ENCODE data around the gene ATP5IF1.

The ATP5IF1 gene

DNA sequence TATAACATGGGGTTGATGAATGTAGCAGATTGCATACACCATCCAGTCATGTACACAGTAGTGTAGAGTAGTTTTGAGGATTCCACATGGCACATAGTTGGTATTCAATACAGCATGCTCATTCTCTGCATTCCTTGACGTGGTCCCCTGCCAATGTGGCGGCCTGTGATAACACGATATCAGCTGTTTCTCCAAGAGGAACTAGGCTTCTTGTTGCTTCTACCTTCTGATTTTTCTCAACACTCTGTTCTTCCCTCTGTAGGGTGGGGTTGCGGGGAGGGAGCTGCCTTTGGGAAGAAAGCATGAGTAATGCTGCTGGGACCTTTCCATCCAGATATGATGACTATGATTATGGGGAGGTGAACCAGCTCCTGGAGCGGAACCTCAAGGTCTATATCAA, 42.8 kb downstream of the ATP5IF1 start:
- Histone ChIP-seq H3K27me3 (ENCODE audit: insufficient read depth, low read length) (no peaks in the 10 kb centered on the region), H3K9me3 (ENCODE audit: insufficient read depth, low read depth, low read length) (no peaks in the 10 kb centered on the region), H3K4me1 (ENCODE audit: insufficient read depth, low read length) (no peaks in the 10 kb centered on the region), H3K27ac (ENCODE audit: low read length) (no peak overlapping the region), H3K9ac (ENCODE audit: low read depth, low read length) (no peak overlapping the region), H3K36me3 (ENCODE audit: insufficient read depth, low read depth, low read length) (peaks cover 74% of the 10 kb centered on the region), H3K4me3 (ENCODE audit: low read length) (no peak overlapping the region)

DNA sequence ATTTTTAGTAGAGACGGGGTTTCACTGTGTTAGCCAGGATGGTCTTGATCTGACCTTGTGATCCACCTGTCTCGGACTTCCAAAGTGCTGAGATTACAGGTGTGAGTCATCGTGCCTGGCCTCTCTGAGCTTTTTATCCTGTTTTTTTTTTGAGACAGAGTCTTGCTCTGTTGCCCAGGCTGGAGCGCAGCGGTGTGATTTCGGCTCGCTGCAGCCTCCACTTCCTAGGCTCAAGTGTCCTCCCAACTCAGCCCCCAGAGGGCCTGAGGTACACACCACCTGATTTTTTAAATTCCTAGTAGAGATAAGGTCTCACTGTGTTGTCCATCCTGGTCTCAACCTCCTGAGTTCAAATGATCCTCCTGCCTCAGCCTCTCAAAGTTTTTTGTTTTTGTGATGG, 43.8 kb downstream of the ATP5IF1 start:
- Histone ChIP-seq H3K27me3 (ENCODE audit: insufficient read depth, low read length) (no peaks in the 10 kb centered on the region), H3K4me3 (ENCODE audit: low read length) (no peak overlapping the region), H3K4me1 (ENCODE audit: insufficient read depth, low read length) (no peaks in the 10 kb centered on the region), H3K36me3 (ENCODE audit: insufficient read depth, low read depth, low read length) (peaks cover 64% of the 10 kb centered on the region), H3K27ac (ENCODE audit: low read length) (no peak overlapping the region), H3K9ac (ENCODE audit: low read depth, low read length) (no peak overlapping the region), H3K9me3 (ENCODE audit: insufficient read depth, low read depth, low read length) (no peaks in the 10 kb centered on the region)

DNA sequence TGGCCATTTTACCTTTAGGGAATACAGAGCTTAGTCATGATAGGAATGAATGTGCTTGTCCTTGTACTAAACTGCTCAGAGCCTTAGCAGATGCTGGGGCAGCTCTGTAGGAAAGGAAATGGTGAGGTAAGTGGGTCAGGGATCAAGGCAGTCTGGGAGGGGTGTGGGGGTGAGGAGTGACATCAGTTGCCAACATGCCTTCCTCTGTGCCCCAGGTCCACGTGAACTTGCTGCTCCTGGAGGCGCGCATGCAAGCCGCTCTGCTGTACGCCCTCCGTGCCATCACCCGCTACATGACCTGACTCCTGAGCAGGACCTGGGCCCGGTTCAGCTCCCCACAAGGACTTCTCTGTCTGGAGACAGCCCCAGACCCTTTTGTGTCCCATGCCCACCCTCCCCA, 44.6 kb downstream of the ATP5IF1 start:
- Histone ChIP-seq H3K4me1 (ENCODE audit: insufficient read depth, low read length) (no peaks in the 10 kb centered on the region), H3K9ac (ENCODE audit: low read depth, low read length) (no peak overlapping the region), H3K27me3 (ENCODE audit: insufficient read depth, low read length) (no peaks in the 10 kb centered on the region), H3K4me3 (ENCODE audit: low read length) (no peak overlapping the region), H3K9me3 (ENCODE audit: insufficient read depth, low read depth, low read length) (no peaks in the 10 kb centered on the region), H3K36me3 (ENCODE audit: insufficient read depth, low read depth, low read length) (peaks cover 57% of the 10 kb centered on the region), H3K27ac (ENCODE audit: low read length) (no peak overlapping the region)

DNA sequence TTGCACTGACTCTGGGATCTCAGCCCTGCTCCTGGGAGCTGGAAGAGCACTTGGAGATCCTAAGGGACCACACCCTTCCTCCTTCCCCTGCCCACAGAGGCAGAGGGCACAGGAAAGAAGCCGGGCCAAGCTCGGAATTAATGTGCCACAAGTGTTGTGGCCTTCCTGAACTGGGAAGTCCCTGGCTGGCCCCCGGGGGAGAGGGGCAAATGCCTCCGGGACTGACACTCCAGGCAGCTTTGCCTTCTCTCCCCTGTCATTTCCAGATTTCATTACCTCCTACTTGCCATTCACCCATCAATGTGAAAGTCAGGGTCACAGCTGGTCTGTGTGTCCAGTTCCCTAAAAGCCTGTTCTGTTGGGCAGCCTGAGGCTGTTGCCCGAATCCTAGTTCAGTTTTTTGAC, 45.1 kb downstream of the ATP5IF1 start:
- H3K9ac ChIP-seq (ENCODE audit: low read depth, low read length), result no peak overlapping the region
- no peak overlapping the region for H3K4me3 ChIP-seq (ENCODE audit: low read length)
- H3K27me3 ChIP-seq (ENCODE audit: insufficient read depth, low read length), result no peaks in the 10 kb centered on the region
- no peaks in the 10 kb centered on the region for H3K4me1 ChIP-seq (ENCODE audit: insufficient read depth, low read length)
- H3K27ac ChIP-seq (ENCODE audit: low read length), result no peak overlapping the region
- H3K9me3 ChIP-seq (ENCODE audit: insufficient read depth, low read depth, low read length), result no peaks in the 10 kb centered on the region
- H3K36me3 ChIP-seq (ENCODE audit: insufficient read depth, low read depth, low read length), result peaks cover 54% of the 10 kb centered on the region

GRCh38 chr1:28281608-28282425, 45.9 kb downstream of the ATP5IF1 start:
- H3K4me3 ChIP-seq (ENCODE audit: low read length), result no peak overlapping the region
- no peaks in the 10 kb centered on the region for H3K9me3 ChIP-seq (ENCODE audit: insufficient read depth, low read depth, low read length)
- no peaks in the 10 kb centered on the region for H3K27me3 ChIP-seq (ENCODE audit: insufficient read depth, low read length)
- H3K9ac ChIP-seq (ENCODE audit: low read depth, low read length), result no peak overlapping the region
- no peak overlapping the region for H3K27ac ChIP-seq (ENCODE audit: low read length)
- no peaks in the 10 kb centered on the region for H3K4me1 ChIP-seq (ENCODE audit: insufficient read depth, low read length)
- H3K36me3 ChIP-seq (ENCODE audit: insufficient read depth, low read depth, low read length), result peaks cover 54% of the 10 kb centered on the region

DNA sequence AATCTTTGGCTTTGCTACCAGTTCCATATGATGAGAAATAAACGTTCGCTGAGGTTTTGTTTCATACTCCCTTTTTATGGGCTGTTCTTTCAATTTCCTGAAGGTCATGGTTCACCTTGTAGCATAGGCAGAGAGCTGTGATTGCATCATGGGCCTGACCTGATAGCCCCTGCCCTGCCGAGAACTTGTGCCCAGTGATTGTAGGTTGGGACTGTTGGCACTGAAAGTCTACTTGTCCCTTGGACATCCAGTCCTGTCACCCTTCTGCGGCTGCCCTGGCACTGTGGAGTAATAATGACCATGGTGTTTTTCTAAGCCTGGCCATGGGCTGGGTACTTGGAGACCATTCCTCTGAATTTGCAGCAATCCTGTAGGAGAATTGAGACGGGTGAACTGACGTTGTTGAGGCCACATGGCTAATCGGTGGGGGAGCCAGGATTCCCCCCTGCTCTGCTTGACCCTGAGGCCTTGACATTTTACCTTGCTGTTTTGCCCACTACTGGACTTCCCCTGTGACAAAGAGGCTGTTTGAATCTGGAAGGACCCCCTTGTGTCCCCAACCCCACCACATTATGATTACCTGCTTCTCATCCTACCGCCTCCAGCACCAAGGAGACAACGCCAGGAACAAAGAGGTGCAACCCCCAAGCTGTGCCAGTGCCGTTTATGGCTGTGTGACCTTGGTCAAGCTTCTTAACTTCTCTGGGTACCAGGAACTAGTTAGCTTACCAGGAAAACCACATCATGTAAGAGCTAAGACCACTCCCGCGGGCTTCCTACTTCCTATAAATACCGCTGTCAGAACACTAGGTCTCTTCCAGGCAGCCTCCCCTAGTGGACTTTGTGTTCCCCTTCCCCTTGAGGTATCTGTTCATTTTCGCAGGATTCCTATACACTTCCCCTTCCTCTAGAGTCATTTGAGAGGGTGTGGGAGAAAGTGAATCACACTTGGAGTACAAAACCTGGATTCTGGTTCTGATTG, 46.8 kb downstream of the ATP5IF1 start:
- Histone ChIP-seq H3K9ac (ENCODE audit: low read depth, low read length) (no peak overlapping the region), H3K27me3 (ENCODE audit: insufficient read depth, low read length) (no peaks in the 10 kb centered on the region), H3K4me1 (ENCODE audit: insufficient read depth, low read length) (no peaks in the 10 kb centered on the region), H3K36me3 (ENCODE audit: insufficient read depth, low read depth, low read length) (peaks cover 45% of the 10 kb centered on the region), H3K9me3 (ENCODE audit: insufficient read depth, low read depth, low read length) (no peaks in the 10 kb centered on the region), H3K4me3 (ENCODE audit: low read length) (no peak overlapping the region), H3K27ac (ENCODE audit: low read length) (no peak overlapping the region)

DNA sequence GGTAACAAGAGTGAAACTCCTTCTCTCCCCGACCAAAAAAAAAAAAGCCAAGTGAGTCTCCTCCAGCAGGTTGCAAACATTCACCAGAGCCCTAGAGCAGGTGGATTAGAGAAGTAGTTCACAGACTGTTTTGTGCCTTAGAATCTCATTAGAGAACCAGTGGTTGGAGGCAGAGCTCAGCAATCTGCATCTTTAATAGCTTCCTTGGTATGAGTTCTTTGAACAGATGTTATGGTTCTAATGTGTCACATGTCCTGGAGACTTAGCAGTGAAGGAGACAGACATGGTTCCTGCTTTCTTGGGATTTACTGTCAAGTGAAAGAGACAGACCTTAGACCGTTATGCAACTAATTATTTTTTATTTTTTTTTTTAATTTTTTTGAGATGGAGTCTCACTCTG, 50.2 kb downstream of the ATP5IF1 start:
- Histone ChIP-seq H3K9ac (ENCODE audit: low read depth, low read length) (no peak overlapping the region), H3K27ac (ENCODE audit: low read length) (no peak overlapping the region), H3K4me3 (ENCODE audit: low read length) (no peak overlapping the region), H3K36me3 (ENCODE audit: insufficient read depth, low read depth, low read length) (peaks cover 12% of the 10 kb centered on the region), H3K4me1 (ENCODE audit: insufficient read depth, low read length) (peaks cover 2% of the 10 kb centered on the region; the same call in 1 of the 2 replicates), H3K27me3 (ENCODE audit: insufficient read depth, low read length) (no peaks in the 10 kb centered on the region), H3K9me3 (ENCODE audit: insufficient read depth, low read depth, low read length) (no peaks in the 10 kb centered on the region)
